Measurements from ENCODE around the gene NCAPD2.
"Not testable (repeated sequence)": the region's sequence is repeated elsewhere in the genome, so short reads cannot be mapped to it uniquely, and the experiment has no call there.

NCAPD2 gene

GRCh38 chr12:6489449-6489848 is 4.5 kb upstream of the NCAPD2 start:
- no peak for DNase-seq

DNA sequence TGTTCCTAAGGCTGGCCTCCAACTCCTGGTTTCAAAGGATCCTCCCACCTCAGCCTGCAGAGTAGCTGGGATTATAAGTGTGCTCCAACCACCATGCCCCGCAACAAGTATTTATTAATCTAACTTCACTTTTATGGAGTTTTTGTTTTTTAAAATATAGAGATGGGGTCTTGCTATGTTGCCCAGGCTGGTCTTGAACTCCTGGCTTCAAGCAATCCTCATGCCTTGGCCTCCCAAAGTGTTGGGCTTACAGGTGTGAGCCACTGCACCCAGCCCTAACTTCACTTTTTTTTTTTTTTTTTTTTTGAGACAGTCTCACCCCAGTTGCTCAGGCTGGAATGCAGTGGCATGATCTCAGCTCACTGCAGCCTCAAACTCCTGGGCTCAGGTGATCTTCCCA is 3.2 kb upstream of the NCAPD2 start:
- DNase-seq: not testable (repeated sequence)

GRCh38 chr12:6492838-6493496 is 935 bp upstream of the NCAPD2 start, which contains the start of gene MRPL51:
TSS of gene MRPL51 (minus strand) at chr12:6493262. CDS start at chr12:6493136, 126 bp downstream.
- peak; percentile 12 to 99 (median 92) for DNase-seq

DNA sequence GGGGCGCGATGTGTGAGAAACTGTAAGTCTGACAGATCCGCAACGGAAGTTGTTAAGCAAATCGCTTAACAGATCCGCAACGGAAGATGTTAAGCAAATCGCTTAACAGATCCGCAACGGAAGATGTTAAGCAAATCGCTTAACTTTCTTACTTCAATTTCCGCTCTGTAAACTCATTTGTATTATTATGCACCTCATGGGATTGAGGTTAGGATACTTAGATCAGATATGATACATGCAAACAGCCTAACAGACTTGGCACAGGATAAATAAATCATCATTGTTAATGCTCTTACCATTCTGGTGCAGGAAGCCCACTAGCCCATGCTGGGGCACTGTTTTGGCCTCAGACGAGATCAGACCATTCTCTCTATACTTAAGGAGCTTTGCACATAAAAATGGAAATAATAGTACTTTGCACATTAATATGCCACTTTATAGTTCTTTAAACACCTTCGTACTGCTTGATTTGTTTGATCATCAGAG is 399 bp downstream of the NCAPD2 start:
- DNase-seq: no peak

- no peak for DNase-seq
Measured at GRCh38 chr12:6494968-6495367, 1.1 kb downstream of the NCAPD2 start.

GRCh38 chr12:6497291-6497690 is 3.4 kb downstream of the NCAPD2 start:
- peak in 23 of 56 donors; percentile 1 to 36 (median 15) for DNase-seq

DNA sequence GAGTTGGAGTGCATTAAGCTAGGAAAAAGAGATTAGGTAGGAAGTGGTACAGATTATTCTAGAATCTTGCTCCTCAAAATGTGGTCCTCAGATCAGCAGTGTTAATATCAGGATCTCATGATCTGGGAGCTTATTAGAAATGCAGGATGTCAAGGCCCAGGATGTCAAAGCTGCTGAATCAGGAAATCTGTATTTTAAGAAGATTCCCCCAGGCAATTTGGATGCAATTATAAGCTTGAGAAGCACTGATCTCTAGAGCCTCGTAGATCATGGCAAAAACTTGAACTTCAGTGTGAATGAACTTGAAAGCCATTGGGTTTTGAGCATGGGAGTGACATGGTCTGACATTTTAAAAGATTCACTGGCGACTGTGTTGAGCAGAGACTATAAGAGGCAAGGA is 6.6 kb downstream of the NCAPD2 start:
- no peak for DNase-seq

DNA sequence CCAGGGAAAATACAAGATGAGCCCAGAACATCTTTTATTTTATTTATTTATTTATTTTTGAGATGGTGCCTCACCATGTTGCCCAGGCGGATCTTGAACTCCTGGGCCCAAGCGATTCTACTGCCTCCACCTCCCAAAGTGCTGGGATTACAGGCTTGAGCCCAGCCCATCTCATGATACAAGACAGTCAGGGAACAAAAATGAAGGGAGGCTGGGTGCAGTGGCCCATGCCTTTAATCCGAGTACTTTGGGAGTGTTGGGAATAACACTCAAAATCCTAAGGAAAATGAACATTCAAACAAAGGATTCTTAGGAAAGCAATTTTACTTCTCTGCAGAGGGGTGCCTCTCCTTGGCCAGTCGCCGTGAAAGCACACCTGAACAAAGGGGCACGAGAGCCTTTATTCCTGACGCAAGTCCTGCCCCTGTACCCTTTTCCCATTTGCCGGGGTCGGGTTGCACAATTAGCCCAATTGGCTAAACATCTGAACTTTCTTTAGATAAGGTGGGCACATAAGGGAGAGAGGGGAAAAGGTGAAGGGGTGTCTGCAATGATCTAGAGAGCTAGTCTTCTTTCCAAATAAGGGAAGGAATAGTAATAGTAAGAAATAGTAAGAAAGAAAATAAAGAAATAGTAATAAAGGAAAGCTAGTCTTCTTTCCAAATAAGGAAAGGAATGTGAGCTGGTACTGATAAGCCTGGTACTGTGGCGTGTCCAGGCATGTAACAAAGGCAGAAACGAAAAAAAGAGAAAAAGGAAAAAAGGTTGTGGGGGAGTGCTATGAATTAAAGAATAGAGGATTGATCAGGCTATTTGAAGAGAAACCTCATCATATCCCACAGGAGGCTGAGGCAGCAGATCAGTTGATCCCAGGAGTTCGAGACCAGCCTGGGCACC is 13.4 kb downstream of the NCAPD2 start:
- no peak for DNase-seq

DNA sequence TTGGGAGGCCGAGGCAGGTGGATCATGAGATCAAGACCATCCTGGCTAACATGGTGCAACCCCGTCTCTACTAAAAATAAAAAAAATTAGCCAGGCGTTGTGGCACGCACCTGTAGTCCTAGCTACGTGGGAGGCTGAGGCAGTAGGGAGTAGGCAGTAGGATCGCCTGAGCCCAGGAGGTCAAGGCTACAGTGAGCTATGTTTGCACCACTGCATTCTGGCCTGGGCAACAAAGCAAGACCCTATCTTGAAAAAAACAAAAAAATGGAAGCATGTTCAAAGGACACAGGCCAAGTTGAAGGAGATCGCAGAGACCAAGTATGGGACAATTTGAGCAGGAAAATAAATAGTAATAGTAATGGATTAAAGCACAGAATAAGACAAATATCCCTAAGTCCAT is 14.2 kb downstream of the NCAPD2 start:
- DNase-seq: no peak

- DNase-seq: no peak
Measured at GRCh38 chr12:6520186-6520585, 26.3 kb downstream of the NCAPD2 start.

DNA sequence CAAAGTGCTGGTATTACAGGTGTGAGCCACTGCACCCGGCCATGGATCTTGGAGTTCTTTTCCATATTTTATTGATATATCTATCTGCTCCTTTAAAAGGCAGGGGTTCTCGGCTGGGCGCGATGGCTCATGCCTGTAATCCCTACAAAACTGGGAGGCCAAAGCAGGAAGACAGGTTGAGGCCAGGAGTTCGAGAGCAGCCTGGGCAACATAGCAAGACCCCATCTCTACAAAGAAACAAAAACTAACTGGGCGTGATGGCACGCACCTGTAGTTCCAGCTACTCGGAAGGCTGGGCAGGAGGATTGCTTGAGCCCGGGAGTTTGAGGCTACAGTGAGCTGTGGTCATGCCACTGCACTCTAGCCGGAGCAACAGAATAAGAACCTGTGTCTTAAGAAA is 28.3 kb downstream of the NCAPD2 start:
- no peak for DNase-seq

GRCh38 chr12:6523708-6524107 is 29.8 kb downstream of the NCAPD2 start:
- no peak for DNase-seq

DNA sequence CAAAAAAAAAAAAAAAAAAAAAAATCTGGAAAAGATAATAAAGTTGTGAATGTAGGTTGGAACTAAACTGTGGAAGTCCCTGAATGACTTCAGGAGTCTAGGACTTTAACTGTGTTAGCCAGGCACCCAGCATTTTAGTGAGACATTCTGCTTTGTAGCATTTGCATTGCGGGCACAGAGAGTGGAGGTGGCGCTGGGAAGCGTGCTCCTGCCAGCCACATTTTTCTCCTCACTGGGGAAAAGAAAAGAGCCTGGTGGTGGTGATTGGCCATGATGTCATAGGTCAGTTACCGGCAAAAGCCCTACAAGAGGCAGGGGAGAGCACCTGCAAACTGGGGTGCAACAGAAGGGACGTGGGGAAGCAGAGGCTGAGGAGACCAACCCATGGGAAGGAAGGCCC is 30.7 kb downstream of the NCAPD2 start:
- DNase-seq: no peak

DNA sequence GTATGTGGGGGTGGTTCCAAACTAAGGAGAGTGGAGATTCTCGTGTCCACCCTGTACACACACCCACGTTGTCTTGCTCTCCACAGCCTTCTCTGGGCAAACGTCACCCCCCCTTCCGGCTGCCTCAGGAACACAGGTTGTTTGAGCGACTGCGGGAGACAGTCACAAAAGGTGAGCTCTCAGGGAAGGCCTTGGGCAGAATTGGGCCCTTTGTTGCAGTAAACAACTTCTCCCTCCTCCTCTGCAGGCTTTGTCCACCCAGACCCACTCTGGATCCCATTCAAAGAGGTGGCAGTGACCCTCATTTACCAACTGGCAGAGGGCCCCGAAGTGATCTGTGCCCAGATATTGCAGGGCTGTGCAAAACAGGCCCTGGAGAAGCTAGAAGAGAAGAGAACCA is 32.3 kb downstream of the NCAPD2 start:
- no peak for DNase-seq

DNA sequence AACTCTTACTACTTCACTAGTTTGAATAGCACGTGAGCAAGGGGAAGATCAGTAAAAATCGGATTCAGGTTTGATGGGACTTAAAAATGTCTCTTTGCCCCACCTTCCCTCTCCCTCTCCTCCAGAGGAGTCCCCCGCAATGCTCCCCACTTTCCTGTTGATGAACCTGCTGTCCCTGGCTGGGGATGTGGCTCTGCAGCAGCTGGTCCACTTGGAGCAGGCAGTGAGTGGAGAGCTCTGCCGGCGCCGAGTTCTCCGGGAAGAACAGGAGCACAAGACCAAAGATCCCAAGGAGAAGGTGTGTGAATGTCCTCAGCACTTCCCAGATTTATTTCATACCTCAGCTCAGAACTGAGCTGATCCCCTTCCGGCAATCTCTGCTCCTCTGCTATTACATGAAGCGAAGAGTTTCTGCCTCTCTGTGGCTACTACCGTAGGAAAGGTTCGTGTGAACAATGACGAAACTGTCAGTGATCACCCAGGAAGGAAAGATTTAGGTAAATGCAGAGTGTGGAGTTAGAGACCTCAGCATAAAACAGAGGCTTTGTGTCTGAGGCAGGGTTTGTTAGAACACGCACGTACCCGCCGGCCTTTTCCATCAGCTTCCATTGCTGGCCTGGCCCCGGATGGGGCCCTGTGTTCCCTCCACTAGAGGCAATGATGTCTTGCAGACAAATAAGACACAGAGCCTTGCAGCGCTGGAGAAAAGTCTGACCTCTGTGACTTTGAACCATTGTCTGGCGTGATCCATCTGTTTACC is 33.0 kb downstream of the NCAPD2 start:
- DNase-seq: no peak

GRCh38 chr12:6527711-6528110 is 33.8 kb downstream of the NCAPD2 start:
- DNase-seq: no peak

- no peak for DNase-seq
Measured at GRCh38 chr12:6528539-6529235, 34.8 kb downstream of the NCAPD2 start.

GRCh38 chr12:6529291-6529737 is 35.4 kb downstream of the NCAPD2 start:
- DNase-seq: no peak

GRCh38 chr12:6530576-6531260 is 36.8 kb downstream of the NCAPD2 start:
- DNase-seq: no peak
